ENCODE measurements around the gene EXO1. TPM values are rescaled to one million over a fixed set of nuclear protein-coding genes. Genes with fewer than 3 reads are reported as not detected.

Gene EXO1
- total RNA-seq, 2 experiments from 2014 or later, result 65.3 to 66.8 TPM

GRCh38 chr1:241891296-241891695 is 43.3 kb downstream of the EXO1 start:
- no peak for ATAC-seq
- CTCF ChIA-PET, result interaction anchor here (1.4 kb wide), 1 partner anchor 107 kb away, joined by 4 read pairs; the partner anchor contains the start of gene MAP1LC3C
- POLR2A ChIA-PET, result no interaction called here
- Mint-ChIP-seq H3K27ac (no peak overlapping the region), H3K27me3 (no peaks in the 10 kb centered on the region), H3K9me3 (no peaks in the 10 kb centered on the region), H3K36me3 (ENCODE audit: low read depth) (peaks cover 19% of the 10 kb centered on the region), H3K4me1 (ENCODE audit: low read depth) (no peaks in the 10 kb centered on the region), H3K4me3 (no peak overlapping the region)
- no peak for TF ChIP-seq CTCF (IDR thresholded peaks at IDR 0.05)
- no peak for DNase-seq
- intact Hi-C loops (cut with micrococcal nuclease), result no loop called here

DNA sequence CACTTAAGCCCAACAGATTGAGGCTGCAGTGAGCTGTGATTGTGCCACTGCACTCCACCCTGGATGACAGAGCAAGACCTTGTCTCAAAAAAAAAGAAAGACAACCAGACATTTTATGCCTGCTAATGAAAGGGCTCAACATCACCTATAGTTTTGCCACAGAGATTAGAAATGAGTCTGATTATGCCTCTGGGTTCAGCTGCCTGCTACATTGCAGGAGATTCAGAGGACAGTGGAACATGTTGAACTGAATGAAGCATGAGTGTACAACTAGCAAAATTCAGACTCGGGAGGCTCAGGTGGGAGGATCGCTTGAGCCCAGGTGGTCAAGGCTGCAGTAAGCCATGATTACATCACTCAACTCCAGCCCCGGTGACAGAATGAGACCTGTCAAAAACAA is 46.0 kb downstream of the EXO1 start:
- CTCF ChIA-PET, result interaction anchor here (1.2 kb wide), 1 partner anchor 104 kb away, joined by 3 read pairs; no protein-coding TSS in a partner anchor
- POLR2A ChIA-PET, result no interaction called here
- no peak overlapping the region for H3K27ac Mint-ChIP-seq
- no peaks in the 10 kb centered on the region for H3K4me1 Mint-ChIP-seq (ENCODE audit: low read depth)
- no peak for TF ChIP-seq CTCF (IDR thresholded peaks at IDR 0.05)
- no peak for ATAC-seq
- H3K9me3 Mint-ChIP-seq, result no peaks in the 10 kb centered on the region
- peaks cover 13% of the 10 kb centered on the region for H3K36me3 Mint-ChIP-seq (ENCODE audit: low read depth)
- DNase-seq, result no peak
- H3K27me3 Mint-ChIP-seq, result no peaks in the 10 kb centered on the region
- intact Hi-C loops (cut with micrococcal nuclease), result no loop called here
- no peak overlapping the region for H3K4me3 Mint-ChIP-seq

GRCh38 chr1:241895013-241895412 is 47.0 kb downstream of the EXO1 start:
- Mint-ChIP-seq H3K27me3 (no peaks in the 10 kb centered on the region), H3K4me1 (ENCODE audit: low read depth) (no peaks in the 10 kb centered on the region), H3K27ac (no peak overlapping the region), H3K9me3 (no peaks in the 10 kb centered on the region), H3K36me3 (ENCODE audit: low read depth) (peaks cover 9% of the 10 kb centered on the region), H3K4me3 (no peak overlapping the region)
- ChIA-PET CTCF (interaction anchor here (4.3 kb wide), 1 partner anchor 104 kb away, joined by 19 read pairs; the partner anchor contains the start of gene MAP1LC3C), POLR2A (interaction anchor here (0.6 kb wide), 1 partner anchor 65 kb away, joined by 3 read pairs; no protein-coding TSS in a partner anchor)
- no peak for DNase-seq
- ATAC-seq, result no peak
- no peak for TF ChIP-seq CTCF (IDR thresholded peaks at IDR 0.05)
- intact Hi-C loops (cut with micrococcal nuclease), result no loop called here

- CTCF ChIA-PET, result interaction anchor here (1.0 to 4.3 kb wide), 11 partner anchors 10 to 371 kb away, joined by 3 to 19 read pairs (median 4); partner anchors contain the start of gene MAP1LC3C
- DNase-seq, result no peak
- Mint-ChIP-seq H3K27me3 (no peaks in the 10 kb centered on the region), H3K4me3 (no peak overlapping the region), H3K4me1 (ENCODE audit: low read depth) (no peaks in the 10 kb centered on the region), H3K36me3 (ENCODE audit: low read depth) (peaks cover 4% of the 10 kb centered on the region), H3K9me3 (no peaks in the 10 kb centered on the region), H3K27ac (no peak overlapping the region)
- intact Hi-C loops (cut with micrococcal nuclease), result loop anchor here (2.0 kb wide), 1 partner anchor 90 kb away; no protein-coding TSS in a partner anchor
- peak; percentile 7 for TF ChIP-seq CTCF (IDR thresholded peaks at IDR 0.05)
- POLR2A ChIA-PET, result no interaction called here
- no peak for ATAC-seq
Measured at GRCh38 chr1:241896670-241896962, 48.6 kb downstream of the EXO1 start.

GRCh38 chr1:241899210-241899609 is 51.2 kb downstream of the EXO1 start:
- ATAC-seq (no peak), DNase-seq (no peak)
- ChIA-PET POLR2A (no interaction called here), CTCF (interaction anchor here (0.8 kb wide), 1 partner anchor 99 kb away, joined by 4 read pairs; the partner anchor contains the start of gene MAP1LC3C)
- Mint-ChIP-seq H3K4me1 (ENCODE audit: low read depth) (no peaks in the 10 kb centered on the region), H3K4me3 (no peak overlapping the region), H3K27me3 (no peaks in the 10 kb centered on the region), H3K36me3 (ENCODE audit: low read depth) (peaks cover 4% of the 10 kb centered on the region), H3K27ac (no peak overlapping the region), H3K9me3 (no peaks in the 10 kb centered on the region)
- no peak for TF ChIP-seq CTCF (IDR thresholded peaks at IDR 0.05)
- intact Hi-C loops (cut with micrococcal nuclease), result no loop called here

Data from activated CD8-positive, alpha-beta T cell treated with anti-CD3 and anti-CD28 coated beads for 36 hours (primary cell).